Muscle layer of duodenum (tissue), 2 donors: ENCODE results near the gene WDR17.

ENCODE experiments used
- H3K27ac ChIP-seq: one replicate; pipeline ENCODE4 v1.7.0; 2013; ENCODE audit warnings: mild to moderate bottlenecking, low read length
- H3K27me3 ChIP-seq: one replicate; pipeline ENCODE4 v1.7.0; 2013; ENCODE audit warnings: low read depth, mild to moderate bottlenecking, control low read depth, low read length
- H3K36me3 ChIP-seq, 2 donors: one replicate each; pipeline ENCODE4 v1.7.0; 2013; ENCODE audit warnings: low read length in 2 of 2, control low read depth in 1 of 2, mild to moderate bottlenecking in 1 of 2; ENCODE audit not compliant: insufficient read depth in 2 of 2, control insufficient read depth in 1 of 2
- H3K4me1 ChIP-seq, 2 donors: one replicate each; pipeline ENCODE4 v1.7.0; 2013; ENCODE audit warnings: low read length in 2 of 2, mild to moderate bottlenecking in 2 of 2, control low read depth in 1 of 2, moderate library complexity in 1 of 2; ENCODE audit not compliant: insufficient read depth in 2 of 2, control insufficient read depth in 1 of 2
- H3K4me3 ChIP-seq, 2 donors: one replicate each; pipeline ENCODE4 v1.7.0; 2013; ENCODE audit warnings: low read length in 2 of 2, low read depth in 1 of 2, mild to moderate bottlenecking in 1 of 2
- H3K9me3 ChIP-seq, 2 donors: one replicate each; pipeline ENCODE4 v1.7.0; 2013; ENCODE audit warnings: low read length in 2 of 2, control low read depth in 1 of 2, mild to moderate bottlenecking in 1 of 2; ENCODE audit not compliant: control insufficient read depth in 1 of 2
- donor health status: healthy.

The WDR17 gene

GRCh38 chr4:176222149-176222548, 156.5 kb downstream of the WDR17 start:
- H3K27me3 ChIP-seq: no peaks in the 10 kb centered on the region
- no peak overlapping the region for H3K27ac ChIP-seq
- H3K4me3 ChIP-seq: no peak overlapping the region
- H3K36me3 ChIP-seq: no peaks in the 10 kb centered on the region
- H3K4me1 ChIP-seq: no peaks in the 10 kb centered on the region
- H3K9me3 ChIP-seq: no peaks in the 10 kb centered on the region

- no peaks in the 10 kb centered on the region for H3K27me3 ChIP-seq
- no peak overlapping the region for H3K27ac ChIP-seq
- H3K4me1 ChIP-seq: peaks cover 0 to 2% of the 10 kb centered on the region in 2 donors
- no peak overlapping the region for H3K4me3 ChIP-seq
- no peaks in the 10 kb centered on the region for H3K9me3 ChIP-seq
- no peaks in the 10 kb centered on the region for H3K36me3 ChIP-seq
Measured at GRCh38 chr4:176223561-176223960, 157.9 kb downstream of the WDR17 start.

DNA sequence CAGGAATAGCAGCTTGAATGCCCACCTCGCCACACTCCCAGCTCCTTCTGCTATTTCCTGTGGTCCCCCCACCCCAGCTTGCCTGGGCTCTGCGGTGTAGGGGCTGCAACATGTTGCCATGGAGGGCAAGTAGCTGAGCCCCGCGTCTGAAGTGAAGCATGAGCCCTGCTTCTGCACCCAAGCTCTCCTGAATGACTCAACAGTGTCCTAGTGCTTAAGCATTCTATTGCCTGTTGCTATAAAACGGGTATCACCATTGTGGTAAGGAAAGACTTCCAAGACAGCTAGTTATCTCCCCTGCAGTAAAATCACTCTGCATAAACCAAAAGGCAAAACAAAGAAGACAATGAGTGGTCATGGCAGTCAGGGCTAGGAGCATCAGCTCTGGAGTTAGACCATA, 161.1 kb downstream of the WDR17 start:
- no peaks in the 10 kb centered on the region for H3K9me3 ChIP-seq
- H3K4me3 ChIP-seq: no peak overlapping the region
- no peak overlapping the region for H3K27ac ChIP-seq
- no peaks in the 10 kb centered on the region for H3K27me3 ChIP-seq
- H3K4me1 ChIP-seq: peaks cover 0 to 8% of the 10 kb centered on the region in 2 donors
- H3K36me3 ChIP-seq: no peaks in the 10 kb centered on the region

DNA sequence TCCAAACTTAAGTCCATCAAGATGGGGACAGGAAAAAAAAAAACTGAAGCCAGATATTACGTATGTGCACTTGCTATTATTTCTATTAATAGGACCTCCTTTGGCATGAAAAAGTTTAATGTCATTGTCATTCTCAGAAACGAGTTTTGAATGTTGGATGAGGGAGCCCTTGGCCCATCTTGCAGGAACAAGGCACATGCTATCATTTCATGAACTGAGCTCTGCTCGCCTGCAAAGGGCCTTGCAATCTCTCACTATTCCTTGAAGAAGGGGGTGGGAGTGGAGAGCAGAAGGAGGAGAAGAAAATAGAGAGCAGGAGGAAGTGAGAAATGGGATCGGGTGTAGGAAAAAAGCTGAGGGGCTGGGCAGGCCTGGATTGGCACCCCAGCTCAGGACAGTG, 164.0 kb downstream of the WDR17 start:
- peaks cover 0 to 8% of the 10 kb centered on the region in 2 donors for H3K4me1 ChIP-seq
- H3K4me3 ChIP-seq: no peak overlapping the region
- no peaks in the 10 kb centered on the region for H3K27me3 ChIP-seq
- no peak overlapping the region for H3K27ac ChIP-seq
- no peaks in the 10 kb centered on the region for H3K36me3 ChIP-seq
- H3K9me3 ChIP-seq: no peaks in the 10 kb centered on the region
